HG02981 (cell line): Measurements from ENCODE around the gene WFIKKN2.
"Not testable (repeated sequence)": the region's sequence is repeated elsewhere in the genome, so short reads cannot be mapped to it uniquely, and the experiment has no call there.

Experiments used
- ATAC-seq: cut with Tn5 transposase; IDR thresholded peaks from one replicate; pipeline ENCODE4 v1.9.1; 2021; ENCODE audit warnings: mild to moderate bottlenecking, moderate library complexity; ENCODE audit not compliant: unreplicated experiment

WFIKKN2 gene

GRCh38 chr17:50850640-50851039 lies 15.3 kb downstream of the WFIKKN2 start:
- no peak for ATAC-seq

- no peak for ATAC-seq
These were observed 17.7 kb downstream of the WFIKKN2 start for GRCh38 chr17:50853015-50853615.

GRCh38 chr17:50853781-50854180 lies 18.4 kb downstream of the WFIKKN2 start:
- ATAC-seq = no peak

- no peak for ATAC-seq
These were observed 20.4 kb downstream of the WFIKKN2 start for GRCh38 chr17:50855708-50856330.

- ATAC-seq = no peak
These were observed 21.0 kb downstream of the WFIKKN2 start for GRCh38 chr17:50856431-50856830.

- ATAC-seq = no peak
These were observed 23.3 kb downstream of the WFIKKN2 start for GRCh38 chr17:50858486-50859225.

- ATAC-seq = not testable (repeated sequence)
These were observed 24.3 kb downstream of the WFIKKN2 start for GRCh38 chr17:50859727-50860126.

GRCh38 chr17:50861334-50861676 lies 25.9 kb downstream of the WFIKKN2 start:
- ATAC-seq = no peak

- ATAC-seq = no peak
These were observed 26.6 kb downstream of the WFIKKN2 start for GRCh38 chr17:50861822-50862528.

- no peak for ATAC-seq
These were observed 27.9 kb downstream of the WFIKKN2 start for GRCh38 chr17:50863221-50863843.

GRCh38 chr17:50863931-50864330 lies 28.5 kb downstream of the WFIKKN2 start:
- no peak for ATAC-seq

- no peak for ATAC-seq
These were observed 29.3 kb downstream of the WFIKKN2 start for GRCh38 chr17:50864747-50865059.

GRCh38 chr17:50865060-50865867 lies 29.9 kb downstream of the WFIKKN2 start:
- peak; percentile 16 for ATAC-seq

- peak; percentile 4 for ATAC-seq
These were observed 30.5 kb downstream of the WFIKKN2 start for GRCh38 chr17:50865868-50866260.

- peak; percentile 60 for ATAC-seq
These were observed 31.0 kb downstream of the WFIKKN2 start, which contains the start of gene TOB1 for GRCh38 chr17:50866261-50866949. Gene TOB1 (minus strand): TSS chr17:50866354. CDS start chr17:50864017, 2,337 bp downstream.

- peak; percentile 13 for ATAC-seq
These were observed 31.6 kb downstream of the WFIKKN2 start for GRCh38 chr17:50866950-50867362.

GRCh38 chr17:50867363-50868139 lies 32.2 kb downstream of the WFIKKN2 start:
- peak; percentile 35 for ATAC-seq

GRCh38 chr17:50868140-50868438 lies 32.7 kb downstream of the WFIKKN2 start:
- ATAC-seq = no peak

GRCh38 chr17:50868602-50869001 lies 33.2 kb downstream of the WFIKKN2 start:
- no peak for ATAC-seq
